Activated gamma-delta T cell treated with Interleukin-2 at 50 U/mL for 16 hours (primary cell): ENCODE results near the gene BEST2.
A peak's percentile ranks its signal among the peaks of the same experiment; 100 is the strongest.
"Not testable (repeated sequence)": the region's sequence is repeated elsewhere in the genome, so short reads cannot be mapped to it uniquely, and the experiment has no call there.

Experiments
- DNase-seq: peaks from one replicate; pipeline ENCODE4 v3.0.0-alpha.2; 2020

BEST2 gene

DNA sequence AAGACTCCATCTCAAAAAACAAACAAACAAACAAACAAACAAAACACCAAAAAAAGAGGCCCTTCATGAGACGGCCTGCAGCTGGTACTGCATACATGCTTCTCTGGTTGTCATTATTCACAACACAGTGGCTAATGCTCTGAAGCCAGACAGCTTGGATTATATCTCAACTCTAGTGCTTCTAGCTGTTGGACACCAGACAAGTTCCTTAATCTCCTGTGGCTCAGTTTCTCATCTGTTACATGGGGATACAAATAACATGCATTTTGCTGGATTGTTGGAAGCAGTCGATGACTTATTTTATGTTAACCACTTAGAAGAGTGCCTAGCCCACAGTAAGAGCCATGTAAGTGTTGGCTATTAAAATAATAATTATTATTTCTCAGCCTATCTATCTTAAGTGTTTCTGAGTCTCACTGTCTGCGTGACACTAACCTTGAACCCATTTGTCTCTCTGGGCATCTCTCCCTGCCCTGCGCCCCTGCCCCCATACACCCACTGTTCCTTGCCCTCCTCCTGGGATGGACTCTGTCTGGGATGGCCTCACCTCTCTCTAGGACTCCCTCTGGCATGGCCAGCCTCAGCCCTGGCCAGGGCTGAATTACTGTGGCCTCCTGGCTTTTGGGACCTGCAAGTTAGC is 36.6 kb downstream of the BEST2 start:
- no peak for DNase-seq

DNA sequence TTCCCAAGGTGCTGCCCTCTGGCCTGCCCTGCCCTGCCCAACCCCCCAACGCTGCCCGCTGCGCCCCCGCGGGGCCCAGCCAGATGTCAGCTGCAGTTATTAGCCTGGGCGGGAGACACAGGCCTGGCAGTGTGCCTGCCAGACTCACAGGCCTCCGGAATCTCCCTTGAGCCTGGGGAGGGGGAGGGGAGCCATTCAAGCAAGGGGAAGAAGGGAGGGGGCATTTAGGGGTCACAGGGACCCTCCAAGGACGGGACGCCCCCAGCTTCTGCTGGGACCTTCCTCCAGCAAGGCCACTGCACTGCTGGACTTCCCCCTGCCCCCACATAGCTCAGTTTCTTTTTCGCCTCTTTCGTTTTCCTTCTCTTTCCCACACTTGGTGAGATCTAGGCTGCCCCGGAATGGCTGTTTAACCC is 37.1 kb downstream of the BEST2 start:
- no peak for DNase-seq

DNA sequence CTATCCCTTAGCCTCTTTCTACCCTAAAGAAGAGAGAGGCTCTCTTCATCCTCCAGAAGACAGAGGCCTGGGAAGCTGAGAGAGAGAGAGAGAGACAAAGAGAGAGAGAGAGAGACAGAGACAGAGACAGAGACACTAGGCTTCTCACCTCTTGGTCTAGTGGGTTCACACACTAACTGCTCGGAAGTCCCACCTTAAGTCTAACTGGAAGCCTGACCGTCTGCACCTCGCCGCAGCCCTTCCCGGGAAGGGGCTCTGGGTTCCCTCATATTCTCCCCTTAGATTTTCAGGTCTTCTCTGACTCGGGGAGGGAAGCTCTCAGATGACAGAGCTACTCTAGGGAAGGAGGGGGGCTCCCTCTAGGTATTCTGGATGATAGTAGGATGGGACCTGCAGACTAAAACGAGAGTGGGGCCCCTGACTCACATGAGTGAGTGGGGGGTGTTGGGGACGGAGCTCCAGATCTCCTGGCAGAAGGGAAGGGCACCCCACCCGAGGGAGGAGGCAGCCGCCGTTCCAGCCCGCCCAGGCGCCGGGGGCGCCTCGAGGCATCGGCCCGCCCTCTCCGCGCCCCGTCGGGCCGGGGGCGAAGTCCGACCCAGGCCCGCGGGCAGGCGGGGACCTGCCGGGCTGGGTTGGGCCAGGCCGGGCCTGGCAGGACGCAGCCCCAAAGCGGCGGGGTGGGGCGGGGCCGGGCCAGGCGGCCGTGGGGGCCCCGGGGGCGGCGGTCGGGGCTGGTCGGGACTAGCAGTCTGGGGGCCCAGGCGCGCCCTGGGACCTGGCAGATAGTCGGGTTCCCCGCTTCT is 37.7 kb downstream of the BEST2 start:
- DNase-seq, result peak; percentile 20

DNA sequence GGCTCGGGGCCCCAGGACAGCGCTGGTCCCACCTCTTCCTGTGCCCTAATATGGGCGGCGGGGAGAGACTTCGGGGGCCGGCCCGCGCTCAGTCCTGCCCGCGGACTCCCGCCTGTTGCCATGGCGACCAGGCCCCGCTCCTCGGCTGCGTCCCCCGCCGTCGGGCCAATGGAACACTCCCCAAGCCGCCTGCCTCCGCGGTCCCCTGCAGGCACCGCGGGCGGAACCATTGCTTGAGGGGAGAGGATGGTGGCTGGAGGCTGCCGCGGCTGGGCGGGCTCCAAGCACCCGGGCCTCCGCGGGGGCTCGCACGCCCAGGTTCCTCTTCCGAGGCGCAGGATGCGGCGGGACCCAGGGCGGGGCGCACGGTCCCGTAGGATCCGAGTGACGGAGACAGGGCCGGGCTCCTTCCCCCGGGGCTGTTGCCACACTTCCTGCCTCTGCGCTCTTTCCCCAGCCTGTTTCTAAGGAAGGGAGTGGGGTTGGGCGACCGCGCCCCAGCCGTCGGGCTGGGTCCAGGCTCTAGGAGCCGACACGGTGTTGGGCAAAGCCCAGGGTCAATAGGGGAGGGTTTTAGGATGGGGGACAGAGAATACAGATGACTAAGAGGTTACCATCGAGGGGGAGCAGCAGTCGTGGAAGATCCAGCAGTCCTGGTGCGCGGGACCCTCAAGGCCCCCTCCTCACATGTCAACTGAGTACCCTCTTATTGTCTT is 38.5 kb downstream of the BEST2 start:
- peak; percentile 91 for DNase-seq

DNA sequence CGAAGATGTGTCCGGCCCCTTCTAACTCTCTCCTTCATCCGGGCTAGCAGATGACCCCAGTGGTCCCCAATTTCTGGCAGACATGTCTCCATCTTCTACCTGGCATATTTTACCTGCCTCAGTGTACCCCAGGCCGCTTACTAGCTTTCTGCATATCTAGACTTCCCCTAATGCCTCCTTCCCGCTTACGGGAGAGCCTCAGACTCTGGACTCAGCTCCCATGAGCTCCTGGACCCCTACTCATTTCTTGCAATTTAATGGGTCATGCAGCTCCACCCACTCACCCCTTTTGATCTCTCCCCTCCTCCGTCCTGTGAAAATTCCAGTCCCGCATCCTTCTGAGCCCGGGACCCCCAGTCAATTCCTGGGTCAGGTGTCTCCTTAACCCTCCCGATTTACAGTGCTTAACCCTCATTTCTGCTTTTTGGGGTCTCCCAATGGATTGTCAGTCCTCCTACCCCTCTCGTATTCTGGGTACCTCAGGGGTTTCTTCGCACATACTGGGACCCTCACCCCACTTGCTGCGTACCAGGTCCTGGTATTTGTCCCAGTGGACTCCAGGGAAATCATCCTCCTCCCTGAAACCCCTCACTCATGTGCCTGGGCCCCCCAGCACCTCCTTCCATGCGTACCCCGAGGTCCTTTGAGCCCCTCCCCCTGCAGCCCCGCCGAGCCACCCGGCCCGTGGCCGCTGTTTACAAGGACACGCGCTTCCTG is 39.2 kb downstream of the BEST2 start:
- DNase-seq, result no peak

DNA sequence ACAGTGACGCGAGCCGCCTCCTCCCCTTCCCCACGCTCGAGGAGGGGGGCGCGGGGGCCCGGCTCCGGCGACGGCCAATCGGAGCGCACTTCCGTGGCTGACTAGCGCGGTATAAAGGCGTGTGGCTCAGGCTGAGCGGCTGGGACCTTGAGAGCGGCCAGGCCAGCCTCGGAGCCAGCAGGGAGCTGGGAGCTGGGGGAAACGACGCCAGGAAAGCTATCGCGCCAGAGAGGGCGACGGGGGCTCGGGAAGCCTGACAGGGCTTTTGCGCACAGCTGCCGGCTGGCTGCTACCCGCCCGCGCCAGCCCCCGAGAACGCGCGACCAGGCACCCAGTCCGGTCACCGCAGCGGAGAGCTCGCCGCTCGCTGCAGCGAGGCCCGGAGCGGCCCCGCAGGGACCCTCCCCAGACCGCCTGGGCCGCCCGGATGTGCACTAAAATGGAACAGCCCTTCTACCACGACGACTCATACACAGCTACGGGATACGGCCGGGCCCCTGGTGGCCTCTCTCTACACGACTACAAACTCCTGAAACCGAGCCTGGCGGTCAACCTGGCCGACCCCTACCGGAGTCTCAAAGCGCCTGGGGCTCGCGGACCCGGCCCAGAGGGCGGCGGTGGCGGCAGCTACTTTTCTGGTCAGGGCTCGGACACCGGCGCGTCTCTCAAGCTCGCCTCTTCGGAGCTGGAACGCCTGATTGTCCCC is 39.9 kb downstream of the BEST2 start, which contains the start of gene JUNB:
TSS of gene JUNB (plus strand) at position 142 of the 706 bp plus-strand sequence. CDS start at position 428, 286 bp downstream.
- peak; percentile 97 for DNase-seq

DNA sequence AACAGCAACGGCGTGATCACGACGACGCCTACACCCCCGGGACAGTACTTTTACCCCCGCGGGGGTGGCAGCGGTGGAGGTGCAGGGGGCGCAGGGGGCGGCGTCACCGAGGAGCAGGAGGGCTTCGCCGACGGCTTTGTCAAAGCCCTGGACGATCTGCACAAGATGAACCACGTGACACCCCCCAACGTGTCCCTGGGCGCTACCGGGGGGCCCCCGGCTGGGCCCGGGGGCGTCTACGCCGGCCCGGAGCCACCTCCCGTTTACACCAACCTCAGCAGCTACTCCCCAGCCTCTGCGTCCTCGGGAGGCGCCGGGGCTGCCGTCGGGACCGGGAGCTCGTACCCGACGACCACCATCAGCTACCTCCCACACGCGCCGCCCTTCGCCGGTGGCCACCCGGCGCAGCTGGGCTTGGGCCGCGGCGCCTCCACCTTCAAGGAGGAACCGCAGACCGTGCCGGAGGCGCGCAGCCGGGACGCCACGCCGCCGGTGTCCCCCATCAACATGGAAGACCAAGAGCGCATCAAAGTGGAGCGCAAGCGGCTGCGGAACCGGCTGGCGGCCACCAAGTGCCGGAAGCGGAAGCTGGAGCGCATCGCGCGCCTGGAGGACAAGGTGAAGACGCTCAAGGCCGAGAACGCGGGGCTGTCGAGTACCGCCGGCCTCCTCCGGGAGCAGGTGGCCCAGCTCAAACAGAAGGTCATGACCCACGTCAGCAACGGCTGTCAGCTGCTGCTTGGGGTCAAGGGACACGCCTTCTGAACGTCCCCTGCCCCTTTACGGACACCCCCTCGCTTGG is 40.7 kb downstream of the BEST2 start:
- DNase-seq, result peak; percentile 72

DNA sequence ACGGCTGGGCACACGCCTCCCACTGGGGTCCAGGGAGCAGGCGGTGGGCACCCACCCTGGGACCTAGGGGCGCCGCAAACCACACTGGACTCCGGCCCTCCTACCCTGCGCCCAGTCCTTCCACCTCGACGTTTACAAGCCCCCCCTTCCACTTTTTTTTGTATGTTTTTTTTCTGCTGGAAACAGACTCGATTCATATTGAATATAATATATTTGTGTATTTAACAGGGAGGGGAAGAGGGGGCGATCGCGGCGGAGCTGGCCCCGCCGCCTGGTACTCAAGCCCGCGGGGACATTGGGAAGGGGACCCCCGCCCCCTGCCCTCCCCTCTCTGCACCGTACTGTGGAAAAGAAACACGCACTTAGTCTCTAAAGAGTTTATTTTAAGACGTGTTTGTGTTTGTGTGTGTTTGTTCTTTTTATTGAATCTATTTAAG is 41.3 kb downstream of the BEST2 start:
- DNase-seq, result no peak

DNA sequence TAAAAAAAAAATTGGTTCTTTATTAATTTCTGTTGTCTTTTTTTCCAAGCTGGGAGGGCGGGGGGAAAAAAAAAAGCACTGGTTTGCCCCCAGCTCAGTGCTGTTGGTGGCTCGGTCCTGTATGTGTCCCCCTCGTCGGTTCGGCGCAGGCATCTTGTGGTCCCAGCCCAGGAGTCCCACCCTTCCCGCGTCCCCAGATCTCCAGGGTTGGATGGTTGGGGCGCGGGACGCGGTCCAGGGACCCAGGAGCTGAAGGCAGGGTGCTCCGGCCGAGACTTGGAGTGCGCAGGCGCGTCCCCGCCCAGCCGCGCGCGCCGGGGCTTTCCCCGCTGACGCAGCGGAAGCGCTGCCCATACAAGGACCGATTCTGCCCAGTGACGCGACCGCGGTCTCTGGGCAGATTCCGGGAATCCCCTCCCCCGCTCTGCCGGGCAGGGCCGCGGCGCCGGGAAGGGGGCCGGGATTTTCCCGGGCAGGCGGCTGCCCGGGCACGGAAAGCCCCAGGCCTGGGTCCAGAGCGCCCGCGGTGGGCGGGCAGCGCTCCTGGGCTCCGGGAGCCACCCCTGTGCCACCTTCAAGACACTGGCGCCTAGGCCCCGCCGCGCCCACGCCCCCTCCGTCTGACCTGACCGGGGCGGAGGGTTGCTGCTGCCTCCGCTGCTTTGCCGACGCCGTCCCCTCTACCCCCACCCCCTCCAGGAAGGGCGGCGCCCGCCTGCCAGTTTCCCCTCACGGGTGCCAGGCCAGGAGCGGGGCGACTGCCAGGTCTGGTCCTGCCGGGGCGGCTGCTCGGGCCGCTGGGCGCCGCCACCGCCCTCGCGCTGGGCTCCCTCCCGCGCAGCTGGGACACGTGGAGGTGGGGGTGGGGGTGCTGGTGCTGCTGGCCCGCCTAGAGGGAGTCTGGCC is 42.0 kb downstream of the BEST2 start:
- DNase-seq, result peak; percentile 89

DNA sequence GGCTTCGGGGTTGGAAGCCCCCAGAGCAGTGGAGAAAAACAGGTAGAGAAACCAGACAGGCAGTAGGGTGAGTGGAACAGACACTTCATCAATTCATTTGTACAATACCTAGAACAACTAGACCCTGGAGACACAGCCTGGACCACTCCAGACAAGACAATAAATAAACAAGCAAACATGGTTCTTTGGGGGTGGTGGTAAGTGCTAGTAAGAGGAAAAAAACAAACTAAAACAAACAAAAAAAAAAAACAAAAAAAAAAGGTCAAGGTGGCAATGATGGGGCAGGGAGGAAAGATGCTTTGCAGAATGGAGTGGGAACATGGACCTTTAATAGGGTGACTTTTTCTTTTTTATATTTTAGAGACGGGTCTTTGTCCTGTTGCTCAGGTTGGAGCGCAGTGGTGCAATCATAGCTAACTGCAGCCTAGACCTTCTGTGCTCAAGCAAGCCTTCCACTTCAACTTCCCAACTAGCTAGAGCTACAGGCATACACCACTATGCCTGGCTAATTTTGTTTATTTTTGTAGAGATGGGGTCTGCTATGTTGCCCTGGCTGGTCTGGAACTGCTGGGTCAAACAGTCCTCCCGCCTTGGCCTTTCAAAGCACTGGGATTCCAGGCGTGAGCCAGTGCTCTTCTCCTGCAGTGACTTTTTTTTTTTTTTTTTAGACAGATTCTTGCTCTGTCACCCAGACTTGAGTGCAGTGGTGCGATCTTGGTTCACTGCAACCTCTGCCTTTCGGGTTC is 42.8 kb downstream of the BEST2 start:
- no peak for DNase-seq

DNA sequence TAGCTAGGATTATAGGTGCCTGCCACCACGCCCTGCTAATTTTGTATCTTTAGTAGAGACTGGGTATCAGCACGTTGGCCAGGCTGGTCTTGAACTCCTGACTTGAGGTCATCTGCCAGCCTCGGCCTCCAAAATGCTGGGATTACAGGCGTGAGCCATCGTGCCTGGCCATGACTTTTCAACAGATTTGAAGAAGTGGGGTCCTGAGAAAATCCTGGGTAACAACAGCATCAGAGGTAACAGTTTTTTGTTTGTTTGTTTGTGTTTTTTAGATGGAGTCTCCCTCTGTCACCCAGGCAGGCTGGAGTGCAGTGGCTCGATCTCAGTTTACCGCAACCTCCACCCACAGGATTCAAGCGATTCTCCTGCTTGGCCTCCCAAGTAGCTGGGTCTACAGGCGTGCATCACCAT is 43.4 kb downstream of the BEST2 start:
- DNase-seq, result no peak

DNA sequence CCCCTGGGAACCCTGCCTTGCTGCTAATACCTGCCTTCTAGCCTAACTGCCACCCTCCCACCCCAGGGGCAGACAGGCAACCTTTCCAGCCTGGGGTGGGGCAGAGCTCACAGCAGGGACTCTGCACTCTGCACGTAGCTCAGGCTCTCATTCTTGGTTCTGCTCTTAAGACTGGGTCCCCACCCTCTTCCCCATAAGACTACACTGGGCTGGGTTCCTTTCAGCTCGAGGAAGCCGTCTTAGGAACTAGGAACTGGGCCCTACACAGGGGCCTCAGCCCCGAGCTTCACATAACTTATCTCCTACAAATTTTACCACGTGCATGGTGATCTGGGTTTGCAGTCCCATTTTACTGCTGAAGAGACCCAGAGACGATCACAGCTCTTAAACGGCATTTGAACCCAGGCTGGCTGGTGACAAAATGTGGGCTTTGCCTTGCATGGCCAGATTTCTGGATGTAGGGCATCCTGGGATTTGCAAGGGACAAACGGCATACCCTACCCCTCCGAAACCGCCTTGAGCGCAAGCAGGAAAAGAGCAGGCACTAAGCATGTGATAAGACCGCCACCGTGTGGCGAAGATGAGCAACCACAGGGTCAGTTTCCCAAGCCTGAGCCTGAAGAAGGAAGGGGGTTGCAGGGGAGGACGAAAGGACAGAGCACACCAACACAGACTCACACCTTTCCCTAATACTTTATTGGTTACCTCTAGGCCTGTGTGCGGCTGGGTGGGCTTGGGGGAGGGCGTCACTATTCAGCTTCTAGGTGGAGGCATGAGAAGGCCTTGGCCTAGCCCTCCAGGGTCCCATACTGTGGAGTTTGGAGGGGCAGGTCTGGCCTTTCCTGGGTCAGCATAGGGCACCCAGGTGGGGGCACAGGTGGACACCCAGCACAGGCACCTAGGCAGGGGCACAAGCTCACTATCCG is 44.8 kb downstream of the BEST2 start:
- DNase-seq, result peak; percentile 74

DNA sequence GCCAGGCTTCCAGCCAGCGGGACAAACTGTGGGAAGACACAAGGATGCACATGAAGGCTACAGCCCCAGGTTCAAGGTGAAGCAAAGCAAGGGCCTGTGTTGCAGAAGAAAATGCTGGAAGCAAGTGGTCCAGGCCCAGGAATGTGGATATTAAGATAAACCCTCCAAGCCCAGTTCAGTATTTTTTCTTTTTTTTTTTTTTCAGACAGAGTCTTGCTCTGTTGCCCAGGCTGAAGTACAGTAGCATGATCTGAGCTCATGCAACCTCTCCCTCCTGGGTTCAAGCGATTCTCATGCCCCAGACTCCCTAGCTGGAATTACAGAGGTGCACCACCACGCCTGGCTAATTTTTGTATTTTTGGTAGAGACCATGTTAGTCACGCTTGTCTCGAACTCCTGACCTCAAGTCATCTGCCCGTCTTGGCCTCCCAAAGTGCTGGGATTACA is 45.6 kb downstream of the BEST2 start:
- DNase-seq, result no peak

DNA sequence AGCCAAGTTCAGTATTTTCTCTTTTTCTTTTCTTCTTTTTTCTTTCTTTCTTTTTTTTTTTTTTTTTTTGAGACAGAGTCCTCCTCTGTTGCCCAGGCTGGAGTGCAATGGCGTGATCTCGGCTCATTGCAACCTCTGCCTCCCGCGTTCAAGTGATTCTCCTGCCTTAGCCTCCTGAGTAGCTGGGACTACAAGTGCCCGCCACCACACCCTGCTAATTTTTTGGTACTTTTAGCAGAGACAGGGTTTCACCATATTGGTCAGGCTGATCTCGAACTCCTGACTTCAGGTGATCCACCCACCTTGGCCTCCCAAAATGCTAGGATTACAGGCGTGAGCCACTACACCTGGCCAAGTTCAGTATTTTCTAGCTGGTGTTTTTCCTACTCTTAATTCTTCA is 46.0 kb downstream of the BEST2 start:
- not testable (repeated sequence) for DNase-seq

DNA sequence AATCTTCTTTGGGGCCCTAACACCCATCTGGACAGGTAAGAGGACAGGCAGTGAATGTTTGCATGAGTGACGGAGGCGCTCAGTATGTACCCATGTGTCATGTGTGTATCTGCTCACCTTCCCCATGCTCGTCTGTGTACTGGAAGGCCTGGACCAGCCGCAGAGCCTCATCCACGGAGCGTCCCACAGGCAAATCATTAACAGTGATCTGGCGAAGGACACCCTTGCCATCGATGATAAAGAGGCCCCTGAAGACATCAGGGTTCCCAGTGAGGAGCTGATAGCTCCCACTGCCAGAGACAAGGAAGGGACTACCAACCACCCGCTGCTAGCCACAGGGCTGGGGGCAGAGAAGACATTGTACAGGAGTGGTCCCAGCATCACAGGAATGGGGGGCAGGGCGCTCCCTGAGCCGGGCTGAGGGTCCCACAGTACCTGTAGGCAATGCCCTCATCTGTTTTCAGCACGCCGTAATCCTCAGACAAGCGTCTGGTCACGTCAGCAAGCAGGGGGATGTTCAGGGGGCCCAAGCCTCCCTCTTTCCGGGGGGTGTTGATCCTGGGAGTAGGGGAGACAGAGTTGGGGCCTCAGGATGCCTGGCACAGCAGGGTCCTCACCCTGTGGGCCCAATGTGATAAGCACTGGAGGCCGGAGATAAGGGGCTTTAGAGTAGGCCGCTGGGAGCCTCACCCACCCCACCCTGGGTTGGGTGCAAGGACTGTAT is 48.3 kb downstream of the BEST2 start:
- no peak for DNase-seq

DNA sequence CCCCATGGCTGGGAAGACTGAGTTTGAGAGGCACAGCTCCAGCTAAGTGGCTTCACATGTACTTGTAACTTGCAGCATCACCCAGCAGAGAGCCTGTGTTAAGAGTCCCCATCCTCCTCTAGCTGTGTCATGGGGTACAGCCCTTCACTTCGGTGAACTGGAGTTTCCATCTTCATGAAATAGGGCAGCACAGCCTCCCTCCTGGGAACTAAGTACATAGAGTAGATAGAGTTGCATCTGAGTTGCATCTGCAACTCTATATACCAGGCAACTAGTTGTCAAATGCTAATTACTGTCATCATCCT is 48.8 kb downstream of the BEST2 start:
- no peak for DNase-seq

DNA sequence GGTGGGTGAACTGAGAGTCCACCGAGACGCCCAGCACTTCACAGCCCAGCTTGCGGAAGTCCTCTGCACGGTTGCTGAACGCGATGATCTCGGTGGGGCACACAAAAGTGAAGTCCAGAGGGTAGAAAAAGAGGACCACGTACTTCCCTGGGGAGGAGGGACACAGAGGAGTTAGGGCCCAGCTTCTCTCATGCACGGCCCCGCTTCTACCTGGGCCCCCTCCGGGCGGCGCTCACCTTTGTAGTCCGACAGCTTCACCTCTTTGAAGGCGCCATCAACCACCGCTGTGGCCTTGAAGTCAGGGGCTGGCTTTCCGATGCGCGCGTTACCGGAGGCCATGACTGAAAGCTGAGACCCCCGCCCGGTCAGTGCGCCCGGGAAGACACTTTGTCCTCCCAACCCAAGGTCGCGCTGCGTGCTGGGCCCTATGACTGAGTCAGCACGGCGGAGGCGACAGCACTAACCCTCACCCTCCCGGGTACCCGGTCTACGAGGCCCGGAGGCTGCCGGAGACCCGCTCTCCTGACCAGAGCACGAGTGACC is 49.4 kb downstream of the BEST2 start:
- no peak for DNase-seq
